ENCODE measurements around the gene AKR1C4. TPM values are rescaled to one million over a fixed set of nuclear protein-coding genes. Genes with fewer than 3 reads are reported as not detected.

The AKR1C4 gene
- total RNA-seq, 1 donor from 2014 or later = not detected

DNA sequence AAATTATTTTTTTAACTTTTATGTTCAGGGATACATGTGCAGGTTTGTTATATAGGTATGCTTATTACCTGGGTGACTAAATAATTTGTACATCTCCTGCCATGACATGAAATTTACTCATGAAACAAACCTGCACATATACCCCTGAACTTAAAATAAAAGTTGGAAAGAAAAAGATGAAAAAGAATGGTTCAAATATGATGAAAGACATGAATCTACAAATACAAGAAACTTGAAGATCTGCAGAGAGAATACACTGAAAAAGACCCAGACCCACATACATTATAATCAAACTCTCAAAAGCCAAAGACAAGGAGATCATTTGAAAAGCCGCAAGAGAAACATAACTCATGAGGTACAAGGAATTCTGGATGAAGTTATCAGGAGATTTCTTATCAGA lies 70.2 kb downstream of the AKR1C4 start:
- Mint-ChIP-seq H3K36me3 (ENCODE audit: low read depth) (peaks cover 3% of the 10 kb centered on the region), H3K9me3 (ENCODE audit: low read depth) (peaks cover 21% of the 10 kb centered on the region), H3K4me3 (ENCODE audit: unreplicated experiment) (no peak overlapping the region), H3K27me3 (ENCODE audit: low read depth) (no peaks in the 10 kb centered on the region), H3K27ac (ENCODE audit: unreplicated experiment) (no peak overlapping the region), H3K4me1 (ENCODE audit: low read depth) (no peaks in the 10 kb centered on the region)
- TF ChIP-seq, protein P1, sequence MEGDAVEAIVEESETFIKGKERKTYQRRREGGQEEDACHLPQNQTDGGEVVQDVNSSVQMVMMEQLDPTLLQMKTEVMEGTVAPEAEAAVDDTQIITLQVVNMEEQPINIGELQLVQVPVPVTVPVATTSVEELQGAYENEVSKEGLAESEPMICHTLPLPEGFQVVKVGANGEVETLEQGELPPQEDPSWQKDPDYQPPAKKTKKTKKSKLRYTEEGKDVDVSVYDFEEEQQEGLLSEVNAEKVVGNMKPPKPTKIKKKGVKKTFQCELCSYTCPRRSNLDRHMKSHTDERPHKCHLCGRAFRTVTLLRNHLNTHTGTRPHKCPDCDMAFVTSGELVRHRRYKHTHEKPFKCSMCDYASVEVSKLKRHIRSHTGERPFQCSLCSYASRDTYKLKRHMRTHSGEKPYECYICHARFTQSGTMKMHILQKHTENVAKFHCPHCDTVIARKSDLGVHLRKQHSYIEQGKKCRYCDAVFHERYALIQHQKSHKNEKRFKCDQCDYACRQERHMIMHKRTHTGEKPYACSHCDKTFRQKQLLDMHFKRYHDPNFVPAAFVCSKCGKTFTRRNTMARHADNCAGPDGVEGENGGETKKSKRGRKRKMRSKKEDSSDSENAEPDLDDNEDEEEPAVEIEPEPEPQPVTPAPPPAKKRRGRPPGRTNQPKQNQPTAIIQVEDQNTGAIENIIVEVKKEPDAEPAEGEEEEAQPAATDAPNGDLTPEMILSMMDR (IDR thresholded peaks at IDR 0.05) = no peak
- no peak for DNase-seq (ENCODE audit: low spot score)

DNA sequence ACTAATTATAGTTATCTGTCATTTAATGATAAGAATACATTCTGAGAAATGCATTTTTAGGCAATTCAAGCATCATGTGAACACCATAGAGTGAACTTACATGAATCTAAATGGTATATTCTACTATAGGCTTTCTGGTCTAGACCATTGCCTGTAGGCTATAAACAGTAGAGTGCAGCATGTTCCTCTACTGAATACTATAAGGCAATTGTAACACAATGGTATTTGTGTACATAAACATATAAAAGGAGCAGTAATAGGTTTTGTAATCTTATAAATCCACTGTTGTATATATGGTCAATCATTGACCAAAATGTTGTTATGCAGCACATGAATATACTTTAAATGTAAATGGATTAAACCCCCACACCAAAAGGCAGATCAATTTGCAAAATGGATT lies 71.6 kb downstream of the AKR1C4 start:
- Mint-ChIP-seq H3K4me3 (ENCODE audit: unreplicated experiment) (no peak overlapping the region), H3K27ac (ENCODE audit: unreplicated experiment) (no peak overlapping the region), H3K9me3 (ENCODE audit: low read depth) (peaks cover 21% of the 10 kb centered on the region), H3K4me1 (ENCODE audit: low read depth) (no peaks in the 10 kb centered on the region), H3K27me3 (ENCODE audit: low read depth) (no peaks in the 10 kb centered on the region), H3K36me3 (ENCODE audit: low read depth) (peaks cover 3% of the 10 kb centered on the region)
- DNase-seq (ENCODE audit: low spot score) = no peak
- TF ChIP-seq, protein P1 (IDR thresholded peaks at IDR 0.05) = no peak

Other genes starting within 250 kb of the AKR1C4 start
- 1.3 to 1.8 TPM (median 1.7 TPM) in 3 replicates for gene AKR1C1, start 233.4 kb upstream of the AKR1C4 start, total RNA-seq
- 0.22 to 0.44 TPM (median 0.26 TPM) in 3 replicates for gene AKR1C2, start 193.0 kb upstream of the AKR1C4 start, total RNA-seq
- gene AKR1C3, start 102.4 kb upstream of the AKR1C4 start, total RNA-seq = 0.46 to 0.54 TPM (median 0.50 TPM) in 3 replicates
- gene AKR1C8, start 11.7 kb upstream of the AKR1C4 start, total RNA-seq = not detected in 3 replicates
- gene UCN3, start 168.1 kb downstream of the AKR1C4 start, total RNA-seq = not detected in 3 replicates
- gene TUBAL3, start 208.0 kb downstream of the AKR1C4 start, total RNA-seq = not detected in 3 replicates
- 23.2 to 47.5 TPM (median 42.3 TPM) in 3 replicates for gene NET1, start 215.7 kb downstream of the AKR1C4 start, total RNA-seq